Measurements from ENCODE around the gene SGIP1. TPM values are rescaled to one million over a fixed set of nuclear protein-coding genes. Genes with fewer than 3 reads are reported as not detected.

SGIP1 gene
- total and polyA plus RNA-seq, 2 of the 8 experiments (the other 6 are each of a cell fraction or from before 2014, with no cell fraction given), result 1.4 to 2.1 TPM

- TF ChIP-seq, protein P1, sequence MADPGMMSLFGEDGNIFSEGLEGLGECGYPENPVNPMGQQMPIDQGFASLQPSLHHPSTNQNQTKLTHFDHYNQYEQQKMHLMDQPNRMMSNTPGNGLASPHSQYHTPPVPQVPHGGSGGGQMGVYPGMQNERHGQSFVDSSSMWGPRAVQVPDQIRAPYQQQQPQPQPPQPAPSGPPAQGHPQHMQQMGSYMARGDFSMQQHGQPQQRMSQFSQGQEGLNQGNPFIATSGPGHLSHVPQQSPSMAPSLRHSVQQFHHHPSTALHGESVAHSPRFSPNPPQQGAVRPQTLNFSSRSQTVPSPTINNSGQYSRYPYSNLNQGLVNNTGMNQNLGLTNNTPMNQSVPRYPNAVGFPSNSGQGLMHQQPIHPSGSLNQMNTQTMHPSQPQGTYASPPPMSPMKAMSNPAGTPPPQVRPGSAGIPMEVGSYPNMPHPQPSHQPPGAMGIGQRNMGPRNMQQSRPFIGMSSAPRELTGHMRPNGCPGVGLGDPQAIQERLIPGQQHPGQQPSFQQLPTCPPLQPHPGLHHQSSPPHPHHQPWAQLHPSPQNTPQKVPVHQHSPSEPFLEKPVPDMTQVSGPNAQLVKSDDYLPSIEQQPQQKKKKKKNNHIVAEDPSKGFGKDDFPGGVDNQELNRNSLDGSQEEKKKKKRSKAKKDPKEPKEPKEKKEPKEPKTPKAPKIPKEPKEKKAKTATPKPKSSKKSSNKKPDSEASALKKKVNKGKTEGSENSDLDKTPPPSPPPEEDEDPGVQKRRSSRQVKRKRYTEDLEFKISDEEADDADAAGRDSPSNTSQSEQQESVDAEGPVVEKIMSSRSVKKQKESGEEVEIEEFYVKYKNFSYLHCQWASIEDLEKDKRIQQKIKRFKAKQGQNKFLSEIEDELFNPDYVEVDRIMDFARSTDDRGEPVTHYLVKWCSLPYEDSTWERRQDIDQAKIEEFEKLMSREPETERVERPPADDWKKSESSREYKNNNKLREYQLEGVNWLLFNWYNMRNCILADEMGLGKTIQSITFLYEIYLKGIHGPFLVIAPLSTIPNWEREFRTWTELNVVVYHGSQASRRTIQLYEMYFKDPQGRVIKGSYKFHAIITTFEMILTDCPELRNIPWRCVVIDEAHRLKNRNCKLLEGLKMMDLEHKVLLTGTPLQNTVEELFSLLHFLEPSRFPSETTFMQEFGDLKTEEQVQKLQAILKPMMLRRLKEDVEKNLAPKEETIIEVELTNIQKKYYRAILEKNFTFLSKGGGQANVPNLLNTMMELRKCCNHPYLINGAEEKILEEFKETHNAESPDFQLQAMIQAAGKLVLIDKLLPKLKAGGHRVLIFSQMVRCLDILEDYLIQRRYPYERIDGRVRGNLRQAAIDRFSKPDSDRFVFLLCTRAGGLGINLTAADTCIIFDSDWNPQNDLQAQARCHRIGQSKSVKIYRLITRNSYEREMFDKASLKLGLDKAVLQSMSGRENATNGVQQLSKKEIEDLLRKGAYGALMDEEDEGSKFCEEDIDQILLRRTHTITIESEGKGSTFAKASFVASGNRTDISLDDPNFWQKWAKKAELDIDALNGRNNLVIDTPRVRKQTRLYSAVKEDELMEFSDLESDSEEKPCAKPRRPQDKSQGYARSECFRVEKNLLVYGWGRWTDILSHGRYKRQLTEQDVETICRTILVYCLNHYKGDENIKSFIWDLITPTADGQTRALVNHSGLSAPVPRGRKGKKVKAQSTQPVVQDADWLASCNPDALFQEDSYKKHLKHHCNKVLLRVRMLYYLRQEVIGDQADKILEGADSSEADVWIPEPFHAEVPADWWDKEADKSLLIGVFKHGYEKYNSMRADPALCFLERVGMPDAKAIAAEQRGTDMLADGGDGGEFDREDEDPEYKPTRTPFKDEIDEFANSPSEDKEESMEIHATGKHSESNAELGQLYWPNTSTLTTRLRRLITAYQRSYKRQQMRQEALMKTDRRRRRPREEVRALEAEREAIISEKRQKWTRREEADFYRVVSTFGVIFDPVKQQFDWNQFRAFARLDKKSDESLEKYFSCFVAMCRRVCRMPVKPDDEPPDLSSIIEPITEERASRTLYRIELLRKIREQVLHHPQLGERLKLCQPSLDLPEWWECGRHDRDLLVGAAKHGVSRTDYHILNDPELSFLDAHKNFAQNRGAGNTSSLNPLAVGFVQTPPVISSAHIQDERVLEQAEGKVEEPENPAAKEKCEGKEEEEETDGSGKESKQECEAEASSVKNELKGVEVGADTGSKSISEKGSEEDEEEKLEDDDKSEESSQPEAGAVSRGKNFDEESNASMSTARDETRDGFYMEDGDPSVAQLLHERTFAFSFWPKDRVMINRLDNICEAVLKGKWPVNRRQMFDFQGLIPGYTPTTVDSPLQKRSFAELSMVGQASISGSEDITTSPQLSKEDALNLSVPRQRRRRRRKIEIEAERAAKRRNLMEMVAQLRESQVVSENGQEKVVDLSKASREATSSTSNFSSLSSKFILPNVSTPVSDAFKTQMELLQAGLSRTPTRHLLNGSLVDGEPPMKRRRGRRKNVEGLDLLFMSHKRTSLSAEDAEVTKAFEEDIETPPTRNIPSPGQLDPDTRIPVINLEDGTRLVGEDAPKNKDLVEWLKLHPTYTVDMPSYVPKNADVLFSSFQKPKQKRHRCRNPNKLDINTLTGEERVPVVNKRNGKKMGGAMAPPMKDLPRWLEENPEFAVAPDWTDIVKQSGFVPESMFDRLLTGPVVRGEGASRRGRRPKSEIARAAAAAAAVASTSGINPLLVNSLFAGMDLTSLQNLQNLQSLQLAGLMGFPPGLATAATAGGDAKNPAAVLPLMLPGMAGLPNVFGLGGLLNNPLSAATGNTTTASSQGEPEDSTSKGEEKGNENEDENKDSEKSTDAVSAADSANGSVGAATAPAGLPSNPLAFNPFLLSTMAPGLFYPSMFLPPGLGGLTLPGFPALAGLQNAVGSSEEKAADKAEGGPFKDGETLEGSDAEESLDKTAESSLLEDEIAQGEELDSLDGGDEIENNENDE (IDR thresholded peaks at IDR 0.05; ENCODE audit: insufficient replicate concordance, low read length), result no peak
- TF ChIP-seq SP4 (IDR thresholded peaks at IDR 0.05; ENCODE audit: low read length), result no peak
- no peak for TF ChIP-seq BACH1 (IDR thresholded peaks at IDR 0.05; ENCODE audit: low read length)
- no peak for TF ChIP-seq ATF3 (IDR thresholded peaks at IDR 0.05; ENCODE audit: insufficient read depth, low read depth, low read length)
These were observed 199.5 kb downstream of the SGIP1 start (continued) for GRCh38 chr1:66733348-66734017.
